Fibroblast of lung (primary cell): ENCODE measurements around the gene SYNJ2. TPM values are rescaled to one million over a fixed set of nuclear protein-coding genes. Genes with fewer than 3 reads are reported as not detected.
"Not testable (repeated sequence)": the region's sequence is repeated elsewhere in the genome, so short reads cannot be mapped to it uniquely, and the experiment has no call there.

Source experiments
- DNase-seq, 2 donors: peaks; one replicate each; pipeline versions ENCODE4 v3.0.0 to v3.0.0-alpha.2; 2010; ENCODE audit warnings: low read depth in 2 of 2
- H2AFZ ChIP-seq: 2 replicates; pipeline ENCODE4 v1.5.1; 2012; ENCODE audit warnings: low read length, control low read depth, inconsistent platforms
- H3K27ac ChIP-seq: 2 replicates; pipeline ENCODE4 v1.5.1; 2011; ENCODE audit warnings: low read length, control low read depth; ENCODE audit not compliant: insufficient read depth
- H3K27me3 ChIP-seq: 2 replicates; pipeline ENCODE4 v1.5.1; 2011; ENCODE audit warnings: mild to moderate bottlenecking, low read length; ENCODE audit not compliant: control insufficient read depth, insufficient read depth
- H3K36me3 ChIP-seq: 2 replicates; pipeline ENCODE4 v1.5.1; 2011; ENCODE audit warnings: low read length; ENCODE audit not compliant: control insufficient read depth, insufficient read depth
- H3K4me1 ChIP-seq: 2 replicates; pipeline ENCODE4 v1.5.1; 2011; ENCODE audit warnings: low read length; ENCODE audit not compliant: control insufficient read depth, insufficient read depth; ENCODE audit errors: extremely low read depth
- H3K4me2 ChIP-seq: 2 replicates; pipeline ENCODE4 v1.5.1; 2011; ENCODE audit warnings: low read length, control low read depth; ENCODE audit not compliant: insufficient read depth; ENCODE audit errors: extremely low read depth
- H3K4me3 ChIP-seq, 4 experiments: fragments of 200-600 bp in 1 of 4; sonication (generic) in 1 of 4; replicated peaks in 1 of 4; 2 replicates each; pipeline ENCODE4 v1.5.1; 2011 to 2016; ENCODE audit warnings: low read length in 4 of 4, low read depth in 3 of 4, mild to moderate bottlenecking in 3 of 4, control low read depth in 2 of 4, inconsistent platforms in 1 of 4, mixed read lengths in 1 of 4; ENCODE audit not compliant: insufficient read depth in 1 of 4; ENCODE audit errors: control extremely low read depth in 1 of 4
- H3K79me2 ChIP-seq: 2 replicates; pipeline ENCODE4 v1.5.1; 2012; ENCODE audit warnings: mild to moderate bottlenecking, low read length, inconsistent platforms; ENCODE audit not compliant: control insufficient read depth, insufficient read depth
- H3K9ac ChIP-seq: 2 replicates; pipeline ENCODE4 v1.5.1; 2011; ENCODE audit warnings: mild to moderate bottlenecking, low read length, control low read depth; ENCODE audit not compliant: insufficient read depth
- H3K9me3 ChIP-seq: 2 replicates; pipeline ENCODE4 v1.5.1; 2012; ENCODE audit warnings: low read depth, low read length; ENCODE audit not compliant: control insufficient read depth, insufficient read depth
- H4K20me1 ChIP-seq: 2 replicates; pipeline ENCODE4 v1.5.1; 2011; ENCODE audit warnings: low read length; ENCODE audit not compliant: control insufficient read depth, insufficient read depth; ENCODE audit errors: extremely low read depth
- EZH2 ChIP-seq: IDR thresholded peaks from 2 replicates; pipeline ENCODE4 v1.5.1; 2012; ENCODE audit warnings: low read length, control low read depth, mild to moderate bottlenecking; ENCODE audit errors: missing control alignments
- polyA plus RNA-seq, 2 donors: library from polyadenylated mRNA; depleted of rRNA in 1 of 2; stranded (reverse) in 1 of 2; unstranded in 1 of 2; fragments of >200 nt; gene quantifications; 2 replicates each; pipeline ENCODE4 v1.2.1, GENCODE V29; 2011 to 2012; ENCODE audit warnings: missing spikeins in 1 of 2
- total RNA-seq: library from RNA; depleted of rRNA; stranded (reverse); fragments of >200 nt; gene quantifications from 2 replicates; pipeline ENCODE4 v1.2.1, GENCODE V29; 2014
- TF ChIP-seq, protein P1 (sequence below), 2 donors: IDR thresholded peaks in 1 of 2; conservative IDR thresholded peaks in 1 of 2; 1 replicate in 1 of 2; 2 replicates in 1 of 2; pipeline ENCODE4 v1.5.1; 2011 to 2012; ENCODE audit warnings: low read length in 2 of 2, control low read depth in 1 of 2, inconsistent platforms in 1 of 2, low read depth in 1 of 2, mild to moderate bottlenecking in 1 of 2

The SYNJ2 gene
- total and polyA plus RNA-seq, 2 donors (not counting 1 experiment from before 2014, with no cell fraction given): 23.5 to 57.3 TPM

DNA sequence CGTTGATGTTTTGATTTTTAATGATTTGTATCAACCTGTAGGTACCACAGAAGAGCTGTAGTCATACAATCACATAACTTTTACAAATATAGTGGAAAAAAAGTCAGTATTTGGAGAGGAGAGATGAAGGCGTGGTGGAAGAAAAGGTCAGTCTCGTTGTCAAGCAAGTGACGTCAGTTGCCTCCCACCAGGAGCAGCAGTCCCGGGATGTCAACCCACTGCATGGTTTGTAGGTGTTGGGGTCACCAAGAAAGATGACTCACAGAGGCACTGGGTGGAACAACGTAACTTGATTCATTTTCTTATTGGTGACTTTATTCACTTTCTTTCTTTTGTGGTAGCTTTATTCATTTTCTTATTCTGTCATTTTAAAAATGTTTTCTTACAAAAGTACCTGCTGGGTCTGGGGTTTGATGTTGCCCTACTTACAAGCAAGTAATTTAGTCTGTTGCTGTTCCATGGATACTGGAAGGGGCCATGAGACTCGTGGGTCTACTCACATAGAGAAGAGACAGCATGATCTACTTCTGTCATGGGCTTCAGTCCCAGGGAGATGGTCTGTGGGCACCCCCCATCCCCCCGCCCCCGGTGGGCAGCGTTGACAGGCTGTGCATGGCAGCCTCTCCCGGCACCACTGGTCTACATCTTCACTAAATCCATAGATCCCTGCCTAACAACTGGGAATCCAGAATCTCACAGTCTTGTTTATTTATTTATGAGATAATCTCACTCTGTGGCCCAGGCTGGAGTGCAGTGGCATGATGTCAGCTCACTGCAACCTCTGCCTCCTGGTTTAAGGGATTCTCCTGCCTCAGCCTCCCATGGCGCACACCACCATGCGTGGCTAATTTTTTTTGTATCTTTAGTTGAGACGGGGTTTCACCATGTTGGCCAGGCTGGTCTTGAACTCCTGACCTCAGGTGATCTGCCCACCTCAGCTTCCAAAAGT, 36.4 kb upstream of the SYNJ2 start:
- Histone ChIP-seq H3K4me3 (no peak overlapping the region), H3K36me3 (peaks cover 15% of the 10 kb centered on the region), H2AFZ (no peak overlapping the region), H4K20me1 (no peaks in the 10 kb centered on the region), H3K9me3 (no peaks in the 10 kb centered on the region), H3K27ac (no peak overlapping the region), H3K4me2 (no peak overlapping the region), H3K9ac (no peak overlapping the region), H3K79me2 (no peaks in the 10 kb centered on the region), H3K27me3 (no peaks in the 10 kb centered on the region), H3K4me1 (no peaks in the 10 kb centered on the region)
- DNase-seq: peak; percentile 70 to 78
- no peak for TF ChIP-seq EZH2
- TF ChIP-seq, protein P1, sequence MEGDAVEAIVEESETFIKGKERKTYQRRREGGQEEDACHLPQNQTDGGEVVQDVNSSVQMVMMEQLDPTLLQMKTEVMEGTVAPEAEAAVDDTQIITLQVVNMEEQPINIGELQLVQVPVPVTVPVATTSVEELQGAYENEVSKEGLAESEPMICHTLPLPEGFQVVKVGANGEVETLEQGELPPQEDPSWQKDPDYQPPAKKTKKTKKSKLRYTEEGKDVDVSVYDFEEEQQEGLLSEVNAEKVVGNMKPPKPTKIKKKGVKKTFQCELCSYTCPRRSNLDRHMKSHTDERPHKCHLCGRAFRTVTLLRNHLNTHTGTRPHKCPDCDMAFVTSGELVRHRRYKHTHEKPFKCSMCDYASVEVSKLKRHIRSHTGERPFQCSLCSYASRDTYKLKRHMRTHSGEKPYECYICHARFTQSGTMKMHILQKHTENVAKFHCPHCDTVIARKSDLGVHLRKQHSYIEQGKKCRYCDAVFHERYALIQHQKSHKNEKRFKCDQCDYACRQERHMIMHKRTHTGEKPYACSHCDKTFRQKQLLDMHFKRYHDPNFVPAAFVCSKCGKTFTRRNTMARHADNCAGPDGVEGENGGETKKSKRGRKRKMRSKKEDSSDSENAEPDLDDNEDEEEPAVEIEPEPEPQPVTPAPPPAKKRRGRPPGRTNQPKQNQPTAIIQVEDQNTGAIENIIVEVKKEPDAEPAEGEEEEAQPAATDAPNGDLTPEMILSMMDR (conservative IDR thresholded peaks at IDR 0.05 in 1 of 2, IDR thresholded peaks at IDR 0.05 in 1 of 2; ENCODE audit: low read depth in 1 of 2, low read length in 2 of 2): no peak

DNA sequence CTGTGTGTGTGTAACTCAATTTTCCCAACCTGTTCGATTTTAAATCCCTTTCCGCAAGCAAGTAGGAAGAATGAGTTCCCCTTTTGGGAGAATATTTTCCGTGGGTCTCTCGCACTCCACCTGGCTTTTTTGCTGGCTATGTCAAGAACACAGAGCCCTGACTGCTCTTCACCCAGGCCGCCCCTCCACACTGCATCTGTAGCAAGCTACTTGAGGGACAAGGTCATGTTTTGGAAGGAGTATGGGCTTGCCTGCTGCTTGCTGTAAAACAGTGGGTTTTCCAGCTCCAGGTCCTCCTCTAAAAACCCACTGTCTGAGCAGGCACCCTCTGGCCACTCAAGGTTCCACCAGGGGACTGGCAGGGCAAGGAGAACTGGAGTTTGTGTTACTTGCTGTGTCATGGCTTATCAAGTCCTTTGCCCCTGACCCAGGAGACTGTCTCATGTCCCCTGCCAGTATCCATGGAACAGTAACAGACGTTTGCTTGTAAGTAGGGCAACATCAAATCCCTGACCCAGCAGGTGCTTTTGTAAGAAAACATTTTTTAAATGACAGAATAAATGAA, 35.5 kb upstream of the SYNJ2 start:
- TF ChIP-seq EZH2: no peak
- TF ChIP-seq, protein P1 (conservative IDR thresholded peaks at IDR 0.05 in 1 of 2, IDR thresholded peaks at IDR 0.05 in 1 of 2; ENCODE audit: low read depth in 1 of 2, low read length in 2 of 2): no peak
- no peaks in the 10 kb centered on the region for H3K79me2 ChIP-seq
- no peak overlapping the region for H3K9ac ChIP-seq
- no peaks in the 10 kb centered on the region for H3K4me1 ChIP-seq
- no peaks in the 10 kb centered on the region for H3K9me3 ChIP-seq
- no peaks in the 10 kb centered on the region for H3K27me3 ChIP-seq
- no peak overlapping the region for H3K4me2 ChIP-seq
- H2AFZ ChIP-seq: no peak overlapping the region
- no peaks in the 10 kb centered on the region for H4K20me1 ChIP-seq
- H3K27ac ChIP-seq: no peak overlapping the region
- peaks cover 13% of the 10 kb centered on the region for H3K36me3 ChIP-seq
- DNase-seq: no peak
- no peak overlapping the region for H3K4me3 ChIP-seq

DNA sequence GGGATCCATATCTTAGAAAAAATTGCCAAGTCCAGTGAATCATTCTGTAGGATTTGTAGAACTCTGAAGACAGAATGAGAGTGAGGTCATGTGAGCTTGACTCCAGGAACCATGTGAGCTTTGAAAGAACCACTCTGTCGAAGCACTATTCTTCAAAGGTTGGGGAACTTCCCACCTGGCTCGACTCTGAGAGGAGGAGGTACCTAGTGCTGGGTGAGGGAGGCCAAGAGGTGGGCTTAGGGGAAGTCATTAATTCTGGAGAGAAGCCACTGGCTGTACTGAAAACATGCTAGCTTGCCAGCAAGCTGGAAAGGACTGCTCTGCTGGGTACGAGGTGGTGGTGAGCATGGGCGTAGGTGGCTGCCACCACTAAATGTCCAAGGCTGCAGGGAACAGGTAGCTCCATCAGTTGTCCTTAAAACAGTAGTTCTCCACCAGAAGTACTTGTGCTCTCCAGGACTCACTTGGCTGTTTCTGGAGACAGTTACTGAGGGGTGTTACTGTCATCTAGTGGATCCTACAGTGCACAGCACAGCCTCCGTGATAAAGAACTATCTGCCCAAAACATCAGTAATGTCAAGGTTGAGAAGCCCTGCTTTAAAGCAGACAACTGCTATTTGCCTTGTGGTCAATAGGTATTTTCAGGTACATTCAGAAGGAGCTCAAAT, 34.7 kb upstream of the SYNJ2 start:
- Histone ChIP-seq H3K4me3 (no peak overlapping the region), H3K4me2 (no peak overlapping the region), H3K9ac (no peak overlapping the region), H3K9me3 (no peaks in the 10 kb centered on the region), H3K27ac (no peak overlapping the region), H3K4me1 (no peaks in the 10 kb centered on the region), H3K79me2 (no peaks in the 10 kb centered on the region), H3K27me3 (no peaks in the 10 kb centered on the region), H3K36me3 (peaks cover 9% of the 10 kb centered on the region), H2AFZ (no peak overlapping the region), H4K20me1 (no peaks in the 10 kb centered on the region)
- TF ChIP-seq, protein P1 (conservative IDR thresholded peaks at IDR 0.05 in 1 of 2, IDR thresholded peaks at IDR 0.05 in 1 of 2; ENCODE audit: low read depth in 1 of 2, low read length in 2 of 2): peak; percentile 5 to 42
- TF ChIP-seq EZH2: no peak
- DNase-seq: peak in 1 of 2 donors; percentile 28

DNA sequence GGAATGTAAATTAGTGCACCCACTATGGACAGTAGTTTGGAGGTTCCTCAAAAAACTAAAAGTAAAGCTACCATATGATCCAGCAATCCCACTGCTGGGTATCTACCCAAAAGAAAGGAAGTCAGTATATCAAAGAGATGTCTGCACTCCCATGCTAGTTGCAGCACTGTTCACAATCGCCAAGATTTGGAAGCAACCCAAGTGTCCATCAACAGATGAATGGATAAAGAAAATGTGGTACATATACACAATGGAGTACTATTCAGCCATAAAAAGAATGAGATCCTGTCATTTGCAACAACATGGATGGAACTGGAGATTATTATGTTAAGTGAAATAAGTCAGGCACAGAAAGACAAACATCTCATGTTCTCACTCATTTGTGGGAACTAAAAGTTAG, 30.8 kb upstream of the SYNJ2 start:
- DNase-seq, H3K27ac ChIP-seq, H3K9me3 ChIP-seq, H3K27me3 ChIP-seq, H4K20me1 ChIP-seq, H3K79me2 ChIP-seq, H3K4me3 ChIP-seq, H3K4me2 ChIP-seq, H3K4me1 ChIP-seq, H2AFZ ChIP-seq, H3K36me3 ChIP-seq, H3K9ac ChIP-seq: not testable (repeated sequence)
